GM06990 (cell line): ENCODE results near the gene CES3.

ENCODE experiments used
- DNase-seq: peaks from one replicate; pipeline ENCODE4 v3.0.0-alpha.2; 2011; ENCODE audit not compliant: insufficient read length; ENCODE audit errors: extremely low read depth
- H3K27me3 ChIP-seq: replicated peaks from 2 replicates; pipeline ENCODE4 v1.6.0; 2011; ENCODE audit warnings: low read length; ENCODE audit not compliant: control insufficient read depth, insufficient read depth
- H3K36me3 ChIP-seq: 2 replicates; pipeline ENCODE4 v1.5.1; 2011; ENCODE audit warnings: low read length; ENCODE audit not compliant: control insufficient read depth, insufficient read depth
- H3K4me3 ChIP-seq: replicated peaks from 2 replicates; pipeline ENCODE4 v1.5.1; 2011; ENCODE audit warnings: low read depth, mild to moderate bottlenecking, control low read depth, low read length
- CTCF ChIP-seq: IDR thresholded peaks from 2 replicates; pipeline ENCODE4 v1.5.1; 2011; ENCODE audit warnings: low read length, control low read depth, mild to moderate bottlenecking, inconsistent platforms; ENCODE audit not compliant: insufficient read depth, poor library complexity, severe bottlenecking

CES3 gene

GRCh38 chr16:66958857-66959703 is 2.0 kb upstream of the CES3 start:
- no peaks in the 10 kb centered on the region for H3K27me3 ChIP-seq
- no peak for TF ChIP-seq CTCF
- DNase-seq = no peak
- H3K4me3 ChIP-seq = no peak overlapping the region
- no peaks in the 10 kb centered on the region for H3K36me3 ChIP-seq

- Histone ChIP-seq H3K36me3 (no peaks in the 10 kb centered on the region), H3K4me3 (no peak overlapping the region), H3K27me3 (no peaks in the 10 kb centered on the region)
- DNase-seq = no peak
- TF ChIP-seq CTCF = no peak
Measured at GRCh38 chr16:66959704-66960161, 1.3 kb upstream of the CES3 start.

GRCh38 chr16:66960270-66960669 is 796 bp upstream of the CES3 start:
- no peak for DNase-seq
- Histone ChIP-seq H3K27me3 (no peaks in the 10 kb centered on the region), H3K4me3 (no peak overlapping the region), H3K36me3 (no peaks in the 10 kb centered on the region)
- TF ChIP-seq CTCF = no peak

- no peak for TF ChIP-seq CTCF
- H3K36me3 ChIP-seq = no peaks in the 10 kb centered on the region; the same call in 1 of the 2 replicates
- H3K27me3 ChIP-seq = no peaks in the 10 kb centered on the region
- no peak for DNase-seq
- H3K4me3 ChIP-seq = no peak overlapping the region
Measured at GRCh38 chr16:66961914-66962313, 848 bp downstream of the CES3 start.

GRCh38 chr16:66964049-66964448 is 3.0 kb downstream of the CES3 start:
- no peaks in the 10 kb centered on the region; the same call in 1 of the 2 replicates for H3K36me3 ChIP-seq
- no peak for DNase-seq
- H3K4me3 ChIP-seq = no peak overlapping the region
- H3K27me3 ChIP-seq = no peaks in the 10 kb centered on the region
- no peak for TF ChIP-seq CTCF

GRCh38 chr16:66968847-66969246 is 7.8 kb downstream of the CES3 start:
- Histone ChIP-seq H3K36me3 (no peaks in the 10 kb centered on the region; the same call in 1 of the 2 replicates), H3K4me3 (no peak overlapping the region), H3K27me3 (no peaks in the 10 kb centered on the region)
- no peak for TF ChIP-seq CTCF
- no peak for DNase-seq
